Activated T-helper 1 cell treated with anti-CD3 and anti-CD28 coated beads, Interleukin-2, amount 50 U/mL, for 16 hours (primary cell): ENCODE measurements around the gene PLEKHS1.
"Not testable (repeated sequence)": the region's sequence is repeated elsewhere in the genome, so short reads cannot be mapped to it uniquely, and the experiment has no call there.

Experiments
- DNase-seq, 2 donors: peaks; one replicate each; pipeline ENCODE4 v3.0.0-alpha.2; 2020; ENCODE audit warnings: low read depth in 1 of 2, low spot score in 1 of 2

PLEKHS1 gene

DNA sequence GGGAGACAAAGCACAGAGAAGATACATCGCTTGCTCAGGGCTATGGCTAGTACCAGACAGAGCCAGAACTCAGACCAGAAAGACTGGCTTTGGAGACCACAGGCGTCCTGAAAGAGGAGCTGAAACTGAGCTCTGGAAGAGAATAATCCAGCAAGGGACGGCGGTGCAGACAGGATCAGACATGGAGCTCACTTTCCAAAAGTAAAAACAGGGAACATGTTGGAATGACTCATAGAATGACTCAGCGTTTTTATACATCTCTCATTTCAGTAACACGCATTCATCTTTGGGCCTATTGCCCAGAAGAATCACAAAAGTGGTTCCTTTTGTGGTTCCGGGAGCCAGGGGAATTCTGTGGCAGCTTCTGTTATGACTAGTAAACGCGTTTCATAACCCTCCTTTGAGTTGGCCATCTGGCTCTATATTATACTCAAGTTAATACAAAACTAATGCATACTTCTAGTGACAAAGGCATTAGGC, 37.2 kb downstream of the PLEKHS1 start:
- no peak for DNase-seq

DNA sequence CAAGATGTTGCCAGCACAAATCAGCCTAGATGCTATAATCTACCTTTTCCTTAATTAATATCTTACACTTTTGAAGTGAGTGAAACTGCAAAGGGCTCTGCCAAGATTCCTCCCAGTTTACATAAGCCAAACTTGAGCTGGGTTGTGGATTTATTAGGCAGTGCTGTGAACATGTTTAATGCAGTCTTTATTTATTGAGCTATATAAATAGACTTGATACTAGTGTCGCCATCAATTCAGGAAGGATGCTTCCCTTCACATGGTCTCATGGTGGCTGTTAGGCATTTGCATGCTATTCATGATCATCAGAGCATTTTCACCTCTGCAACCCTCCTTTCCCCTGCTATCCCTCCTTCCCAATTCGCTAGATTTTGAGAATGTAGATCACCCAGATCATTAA, 40.2 kb downstream of the PLEKHS1 start:
- DNase-seq, result no peak

DNA sequence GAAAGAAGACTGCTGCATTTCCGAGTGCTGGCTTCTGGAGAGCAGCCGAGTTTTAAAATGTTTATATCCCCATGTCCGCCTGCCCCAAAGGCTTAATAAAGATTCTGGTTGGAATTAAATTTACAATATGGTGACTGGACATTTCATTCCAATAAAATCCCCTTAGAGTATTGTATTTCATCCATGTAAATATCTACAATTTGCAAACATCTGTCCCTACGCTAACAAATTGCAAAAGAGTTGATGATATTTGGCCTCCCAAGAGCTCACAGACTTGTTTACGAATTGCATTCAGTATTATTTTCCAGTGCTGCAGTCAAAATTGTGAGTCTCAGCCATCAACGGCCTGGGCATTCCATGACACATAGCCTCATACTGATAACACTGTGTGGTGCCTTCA, 50.1 kb downstream of the PLEKHS1 start:
- DNase-seq, result no peak

DNA sequence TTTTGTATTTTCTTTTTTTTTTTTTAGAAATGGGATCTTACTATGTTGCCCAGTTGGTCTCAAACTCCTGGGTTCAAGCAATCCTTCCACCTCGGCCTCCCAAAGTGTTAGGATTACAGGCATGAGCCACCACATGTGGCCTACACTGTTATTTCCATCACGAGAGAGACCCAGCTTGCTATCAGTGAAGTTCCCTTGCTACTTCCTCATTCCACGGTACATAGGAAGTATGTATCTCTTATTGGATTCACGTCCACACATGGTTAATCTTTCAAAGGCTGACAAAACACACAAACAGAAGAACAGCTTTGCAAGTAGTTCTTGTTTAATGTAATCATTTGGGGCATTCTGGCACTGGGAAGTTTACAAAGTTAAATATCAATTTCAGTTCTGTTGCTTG, 51.5 kb downstream of the PLEKHS1 start:
- DNase-seq, result no peak

DNA sequence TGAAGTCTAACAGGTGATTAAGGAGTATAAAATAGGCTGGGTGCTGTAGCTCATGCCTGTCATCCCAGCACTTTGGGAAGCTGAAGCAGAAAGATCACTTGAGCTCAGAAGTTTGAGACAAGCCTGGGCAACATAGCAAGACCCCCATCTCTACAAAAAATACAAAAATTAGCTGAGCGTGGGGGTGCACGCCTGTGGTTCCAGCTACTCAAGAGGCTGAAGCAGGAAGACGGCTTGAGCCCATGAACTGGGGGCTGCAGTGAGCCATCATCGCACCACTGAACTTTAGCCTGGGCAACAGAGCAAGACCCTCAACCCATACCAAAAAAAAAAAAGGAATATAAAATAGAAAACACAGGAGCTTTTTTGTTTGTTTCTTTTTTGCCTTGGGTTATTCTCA, 55.0 kb downstream of the PLEKHS1 start:
- DNase-seq, result no peak

DNA sequence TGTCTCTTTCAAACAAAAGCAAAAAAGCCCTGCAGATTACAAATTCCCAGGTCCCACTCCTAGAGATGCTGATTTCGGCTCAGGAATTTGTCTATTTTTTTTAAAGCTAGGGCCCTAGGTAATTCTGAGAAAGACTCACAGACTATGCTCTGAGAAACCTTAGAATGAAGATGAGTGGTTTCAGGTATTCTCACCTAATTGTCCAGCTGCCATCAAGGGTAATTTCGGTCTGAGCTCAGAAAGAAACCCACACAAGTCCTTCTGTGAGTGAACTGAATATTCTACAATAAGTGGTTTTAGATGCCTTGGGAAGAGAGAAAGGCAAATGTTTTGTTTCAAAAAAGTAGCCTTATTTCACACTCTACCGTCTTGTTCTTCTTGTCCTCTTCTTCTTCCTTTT, 56.7 kb downstream of the PLEKHS1 start:
- DNase-seq, result no peak

DNA sequence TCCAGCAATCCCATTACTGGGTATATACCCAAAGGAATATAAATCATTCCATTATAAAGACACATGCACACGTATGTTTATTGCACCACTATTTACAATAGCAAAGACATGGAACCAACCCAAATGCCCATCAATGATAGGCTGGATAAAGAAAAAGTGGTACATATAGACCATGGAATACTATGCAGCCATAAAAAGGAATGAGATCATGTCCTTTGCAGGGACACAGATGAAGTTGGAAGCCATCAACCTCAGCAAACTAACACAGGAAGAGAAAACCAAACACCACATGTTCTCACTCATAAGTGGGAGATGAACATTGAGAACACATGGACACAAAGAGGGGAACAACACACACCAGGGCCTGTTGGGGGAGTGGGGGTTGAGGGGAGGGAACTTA, 63.2 kb downstream of the PLEKHS1 start:
- DNase-seq, result not testable (repeated sequence)

DNA sequence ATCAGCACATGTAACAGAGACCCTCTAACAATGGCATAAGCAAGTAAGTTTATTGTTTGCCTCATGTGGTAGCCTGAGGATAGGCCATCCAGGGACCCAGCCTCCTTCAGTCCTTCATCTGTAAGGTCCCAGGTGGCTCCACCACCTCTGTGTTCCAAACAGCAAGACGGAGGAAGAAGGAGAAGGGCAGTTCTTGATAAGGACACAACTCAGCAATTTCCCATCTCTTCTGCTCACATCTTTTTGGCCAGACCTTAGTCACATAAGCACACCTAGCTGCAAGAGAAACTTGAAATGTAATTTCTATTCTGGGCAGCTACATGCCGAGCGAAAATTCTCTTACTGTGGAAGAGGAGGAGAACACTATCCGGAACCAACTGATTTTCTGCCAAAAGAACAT, 68.5 kb downstream of the PLEKHS1 start:
- DNase-seq, result no peak

DNA sequence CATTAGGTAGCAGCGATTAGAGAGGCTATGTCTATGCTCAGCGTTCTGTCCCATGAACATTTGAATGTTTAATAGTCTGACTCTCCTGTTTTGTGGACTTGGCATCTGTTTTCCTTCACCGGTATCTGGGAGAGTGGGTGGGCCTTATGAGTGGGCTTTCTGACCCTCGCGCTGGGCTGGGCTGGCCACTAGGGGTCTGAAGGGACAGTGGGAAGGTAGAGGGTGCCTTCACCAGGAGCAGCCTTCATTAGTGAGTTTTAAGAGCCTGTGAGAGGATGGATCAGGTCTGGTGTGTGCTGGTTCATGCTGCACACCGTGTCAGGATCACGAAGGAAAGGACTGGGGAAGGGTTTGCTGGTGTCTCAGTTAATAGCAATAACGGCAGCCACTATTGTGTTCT, 69.0 kb downstream of the PLEKHS1 start:
- DNase-seq, result no peak

DNA sequence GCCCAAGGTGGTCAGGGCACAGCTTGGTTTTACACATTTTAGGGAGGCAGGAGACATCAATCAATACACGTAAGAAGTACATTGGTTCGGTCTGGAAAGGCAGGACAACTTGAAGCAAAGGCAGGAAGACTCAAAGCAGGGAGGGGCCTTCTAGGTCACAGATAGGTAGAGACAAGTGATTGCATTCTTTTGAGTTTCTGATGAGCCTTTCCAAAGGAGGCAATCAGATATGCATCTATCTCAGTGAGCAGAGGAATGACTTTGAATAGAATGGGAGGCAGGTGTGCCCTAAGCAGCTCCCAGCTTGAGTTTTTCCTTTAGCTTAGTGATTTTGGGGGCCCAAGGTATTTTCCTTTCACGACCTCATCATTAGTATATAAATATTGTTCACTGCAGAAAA, 69.8 kb downstream of the PLEKHS1 start:
- DNase-seq, result not testable (repeated sequence)

DNA sequence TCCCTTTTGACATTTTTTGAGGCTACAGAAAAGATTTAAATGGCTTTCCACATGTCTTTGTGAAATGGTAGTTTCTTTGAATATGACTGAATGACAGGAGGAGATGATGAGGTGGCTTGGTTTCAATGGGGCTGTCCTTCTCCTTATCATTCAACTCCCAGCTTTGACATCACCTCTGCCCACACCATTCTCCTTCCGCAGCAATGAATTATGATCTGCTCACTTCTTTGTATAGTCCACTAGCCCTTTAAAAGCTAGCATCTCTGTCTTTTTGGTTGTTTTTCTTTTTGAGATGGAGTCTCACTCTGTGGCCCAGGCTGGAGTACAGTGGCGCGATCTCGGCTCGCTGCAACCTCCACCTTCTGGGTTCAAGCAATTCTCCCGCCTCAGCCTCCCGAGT, 70.7 kb downstream of the PLEKHS1 start:
- DNase-seq, result no peak

DNA sequence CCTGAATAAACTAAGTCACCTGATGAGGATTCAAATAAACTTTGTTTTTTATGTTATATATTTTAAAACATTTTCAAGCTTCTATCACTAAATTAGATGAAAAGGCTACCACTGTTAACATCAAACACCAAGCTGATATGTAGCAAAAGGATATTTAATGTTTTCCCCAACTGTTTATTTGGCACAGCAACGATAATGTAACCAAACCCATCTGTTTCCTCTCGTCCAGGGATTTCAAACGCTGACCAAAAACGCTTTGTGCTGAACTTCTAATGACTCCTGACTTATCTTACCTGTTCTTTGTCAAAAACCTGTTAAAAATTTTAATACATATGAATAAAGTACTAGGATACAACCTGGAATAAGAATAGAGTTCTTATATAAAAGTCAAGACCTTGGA, 71.9 kb downstream of the PLEKHS1 start:
- DNase-seq, result no peak

DNA sequence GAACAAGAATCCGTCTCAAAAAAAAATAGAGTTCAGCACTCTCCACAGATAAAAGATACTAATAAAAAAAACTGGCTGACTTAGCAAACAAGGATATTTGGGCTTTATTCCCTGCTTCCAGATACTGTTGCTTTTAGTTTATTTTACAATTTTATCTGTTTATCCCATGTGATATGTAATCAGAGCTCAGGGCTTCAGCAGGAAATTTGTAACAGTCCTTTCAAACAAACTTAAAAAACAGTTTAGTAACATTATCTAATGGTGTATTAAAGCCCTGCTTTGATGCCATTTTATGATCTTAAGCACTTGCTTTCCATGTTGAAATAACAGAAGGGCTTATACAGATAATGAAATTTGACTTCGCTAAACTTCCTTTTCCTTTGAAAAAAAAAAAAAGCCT, 74.3 kb downstream of the PLEKHS1 start:
- DNase-seq, result no peak

DNA sequence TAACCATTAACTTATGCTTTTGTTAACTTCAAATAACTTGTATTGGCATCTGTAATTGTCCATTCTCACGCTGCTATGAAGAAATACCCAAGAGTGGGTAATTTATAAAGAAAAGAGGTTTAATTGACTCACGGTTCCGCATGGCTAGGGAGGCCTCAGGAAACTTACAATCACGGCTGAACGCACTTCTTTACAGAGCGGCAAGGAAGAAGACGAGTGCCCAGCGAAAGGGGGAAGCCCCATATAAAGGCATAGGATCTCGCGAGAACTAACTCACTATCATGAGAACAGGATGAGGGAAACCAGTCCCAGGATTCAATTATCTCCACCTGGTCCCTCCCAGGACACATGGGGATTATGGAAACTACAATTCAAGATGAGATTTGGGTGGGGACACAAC, 77.1 kb downstream of the PLEKHS1 start:
- not testable (repeated sequence) for DNase-seq
